ENCODE results near the gene CENPM. TPM values are rescaled to one million over a fixed set of nuclear protein-coding genes. Genes with fewer than 3 reads are reported as not detected.

Gene CENPM
- total and polyA plus RNA-seq, 4 donors, result 0.17 to 26.3 (median 2.3) TPM

GRCh38 chr22:41976961-41977566 lies 30.1 kb upstream of the CENPM start:
- no peak overlapping the region for H3K27ac ChIP-seq (ENCODE audit: low read depth in 1 of 2, low read length in 2 of 2)
- WGBS, result 6% methylated on average over 46 of the region's 46 CpGs
- no peak overlapping the region for H3K9ac ChIP-seq (ENCODE audit: low read depth in 1 of 2, low read length in 2 of 2)
- H3K27me3 ChIP-seq (ENCODE audit: control insufficient read depth in 4 of 4, insufficient read depth in 4 of 4, low read length in 3 of 4), result no peaks in the 10 kb centered on the region
- peaks cover 5 to 6% (median 6%) of the 10 kb centered on the region in 4 donors for H3K4me1 ChIP-seq (ENCODE audit: control insufficient read depth in 4 of 4, insufficient read depth in 4 of 4, low read length in 3 of 4)
- peak overlapping the region in 1 of 3 donors; percentile 55 for H3K4me3 ChIP-seq (ENCODE audit: low read depth in 1 of 3, low read length in 3 of 3)
- no peak for DNase-seq (ENCODE audit: low spot score)
- no peaks in the 10 kb centered on the region for H3K36me3 ChIP-seq (ENCODE audit: control insufficient read depth in 4 of 4, insufficient read depth in 3 of 4, low read depth in 1 of 4, low read length in 3 of 4)
- TF ChIP-seq HNF4A (conservative IDR thresholded peaks at IDR 0.05) (no peak), CTCF (IDR thresholded peaks at IDR 0.05; ENCODE audit: low read depth, low read length, missing input control) (no peak), FOXA1 (IDR thresholded peaks at IDR 0.05) (no peak), RAD21 (IDR thresholded peaks at IDR 0.05) (no peak), FOXA2 (IDR thresholded peaks at IDR 0.05) (no peak), HNF4G (IDR thresholded peaks at IDR 0.05) (no peak), JUND (IDR thresholded peaks at IDR 0.05) (no peak), YY1 (IDR thresholded peaks at IDR 0.05) (no peak), EGR1 (IDR thresholded peaks at IDR 0.05; ENCODE audit: low read depth in 2 of 2) (no peak), SP1 (IDR thresholded peaks at IDR 0.05) (no peak), TAF1 (conservative IDR thresholded peaks at IDR 0.05) (no peak), RXRA (IDR thresholded peaks at IDR 0.05) (no peak), ZBTB33 (IDR thresholded peaks at IDR 0.05) (no peak), NR2F2 (IDR thresholded peaks at IDR 0.05) (no peak), MAX (IDR thresholded peaks at IDR 0.05) (no peak), GABPA (IDR thresholded peaks at IDR 0.05 in 1 of 2, conservative IDR thresholded peaks at IDR 0.05 in 1 of 2) (no peak)
- H3K9me3 ChIP-seq (ENCODE audit: control insufficient read depth in 4 of 4, low read length in 3 of 4), result no peaks in the 10 kb centered on the region

DNA sequence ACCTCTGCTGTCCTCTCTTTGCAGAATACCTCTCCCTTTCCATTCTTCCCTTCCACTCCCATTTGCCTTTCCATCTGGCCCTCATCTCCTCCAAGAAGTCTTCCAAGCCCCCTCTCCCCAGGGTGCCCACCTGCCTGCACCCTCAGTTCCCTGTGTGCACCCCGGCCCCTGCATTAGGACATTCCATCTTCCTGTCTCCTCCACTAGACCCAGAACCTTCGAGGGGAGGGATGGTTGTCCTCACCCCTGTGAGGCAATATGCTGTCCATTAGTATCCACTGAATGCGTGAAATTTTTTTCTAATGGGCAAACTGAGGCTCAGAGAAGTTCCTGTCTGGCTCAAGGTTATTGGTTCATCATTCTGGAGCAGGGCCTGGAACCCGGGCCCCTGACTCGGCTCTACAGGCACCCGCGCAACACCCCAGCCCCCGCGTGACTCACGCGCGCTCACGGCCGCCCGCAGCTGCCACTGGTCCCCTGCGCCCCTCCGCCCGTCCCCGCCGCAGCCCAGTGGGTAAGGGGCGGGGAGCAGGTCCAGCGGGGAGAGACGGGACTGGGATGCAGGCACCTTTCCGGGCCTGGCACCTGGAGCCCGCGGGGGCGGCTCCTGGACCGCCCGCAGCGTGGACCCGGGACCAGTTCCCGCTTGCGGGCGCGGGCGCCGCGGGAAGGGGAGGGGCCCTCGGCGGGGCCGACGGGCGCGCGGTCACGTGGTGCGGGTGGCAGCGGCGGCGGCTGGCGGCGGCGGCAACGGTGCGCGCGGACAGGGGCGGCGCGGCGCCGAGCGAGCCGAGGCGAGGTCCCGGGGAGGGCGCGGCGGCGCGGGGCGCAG lies 29.3 kb upstream of the CENPM start:
- H3K27me3 ChIP-seq (ENCODE audit: control insufficient read depth in 4 of 4, insufficient read depth in 4 of 4, low read length in 3 of 4), result no peaks in the 10 kb centered on the region
- DNase-seq (ENCODE audit: low spot score), result no peak
- TF ChIP-seq YY1 (IDR thresholded peaks at IDR 0.05) (no peak), FOXA1 (IDR thresholded peaks at IDR 0.05) (no peak), CTCF (IDR thresholded peaks at IDR 0.05; ENCODE audit: low read depth, low read length, missing input control) (no peak), GABPA (IDR thresholded peaks at IDR 0.05 in 1 of 2, conservative IDR thresholded peaks at IDR 0.05 in 1 of 2) (no peak), TAF1 (conservative IDR thresholded peaks at IDR 0.05) (no peak), HNF4G (IDR thresholded peaks at IDR 0.05) (no peak), SP1 (IDR thresholded peaks at IDR 0.05) (no peak), RXRA (IDR thresholded peaks at IDR 0.05) (no peak), ZBTB33 (IDR thresholded peaks at IDR 0.05) (no peak), EGR1 (IDR thresholded peaks at IDR 0.05; ENCODE audit: low read depth in 2 of 2) (no peak), NR2F2 (IDR thresholded peaks at IDR 0.05) (no peak), FOXA2 (IDR thresholded peaks at IDR 0.05) (no peak), JUND (IDR thresholded peaks at IDR 0.05) (no peak), RAD21 (IDR thresholded peaks at IDR 0.05) (no peak)
- TF ChIP-seq, protein P1, sequence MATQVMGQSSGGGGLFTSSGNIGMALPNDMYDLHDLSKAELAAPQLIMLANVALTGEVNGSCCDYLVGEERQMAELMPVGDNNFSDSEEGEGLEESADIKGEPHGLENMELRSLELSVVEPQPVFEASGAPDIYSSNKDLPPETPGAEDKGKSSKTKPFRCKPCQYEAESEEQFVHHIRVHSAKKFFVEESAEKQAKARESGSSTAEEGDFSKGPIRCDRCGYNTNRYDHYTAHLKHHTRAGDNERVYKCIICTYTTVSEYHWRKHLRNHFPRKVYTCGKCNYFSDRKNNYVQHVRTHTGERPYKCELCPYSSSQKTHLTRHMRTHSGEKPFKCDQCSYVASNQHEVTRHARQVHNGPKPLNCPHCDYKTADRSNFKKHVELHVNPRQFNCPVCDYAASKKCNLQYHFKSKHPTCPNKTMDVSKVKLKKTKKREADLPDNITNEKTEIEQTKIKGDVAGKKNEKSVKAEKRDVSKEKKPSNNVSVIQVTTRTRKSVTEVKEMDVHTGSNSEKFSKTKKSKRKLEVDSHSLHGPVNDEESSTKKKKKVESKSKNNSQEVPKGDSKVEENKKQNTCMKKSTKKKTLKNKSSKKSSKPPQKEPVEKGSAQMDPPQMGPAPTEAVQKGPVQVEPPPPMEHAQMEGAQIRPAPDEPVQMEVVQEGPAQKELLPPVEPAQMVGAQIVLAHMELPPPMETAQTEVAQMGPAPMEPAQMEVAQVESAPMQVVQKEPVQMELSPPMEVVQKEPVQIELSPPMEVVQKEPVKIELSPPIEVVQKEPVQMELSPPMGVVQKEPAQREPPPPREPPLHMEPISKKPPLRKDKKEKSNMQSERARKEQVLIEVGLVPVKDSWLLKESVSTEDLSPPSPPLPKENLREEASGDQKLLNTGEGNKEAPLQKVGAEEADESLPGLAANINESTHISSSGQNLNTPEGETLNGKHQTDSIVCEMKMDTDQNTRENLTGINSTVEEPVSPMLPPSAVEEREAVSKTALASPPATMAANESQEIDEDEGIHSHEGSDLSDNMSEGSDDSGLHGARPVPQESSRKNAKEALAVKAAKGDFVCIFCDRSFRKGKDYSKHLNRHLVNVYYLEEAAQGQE (IDR thresholded peaks at IDR 0.05), result no peak

More for the DNA sequence above, 29.3 kb upstream of the CENPM start:
- peak overlapping the region in 1 of 3 donors; percentile 55 for H3K4me3 ChIP-seq (ENCODE audit: low read depth in 1 of 3, low read length in 3 of 3)
- no peak overlapping the region for H3K9ac ChIP-seq (ENCODE audit: low read depth in 1 of 2, low read length in 2 of 2)
- peaks cover 5 to 6% (median 6%) of the 10 kb centered on the region in 4 donors for H3K4me1 ChIP-seq (ENCODE audit: control insufficient read depth in 4 of 4, insufficient read depth in 4 of 4, low read length in 3 of 4)
- no peaks in the 10 kb centered on the region for H3K36me3 ChIP-seq (ENCODE audit: control insufficient read depth in 4 of 4, insufficient read depth in 3 of 4, low read depth in 1 of 4, low read length in 3 of 4)
- H3K9me3 ChIP-seq (ENCODE audit: control insufficient read depth in 4 of 4, low read length in 3 of 4), result no peaks in the 10 kb centered on the region
- H3K27ac ChIP-seq (ENCODE audit: low read depth in 1 of 2, low read length in 2 of 2), result no peak overlapping the region
- WGBS, result 3% methylated on average over 72 of the region's 72 CpGs
